ENCODE results near the gene TMED7.

Gene TMED7

DNA sequence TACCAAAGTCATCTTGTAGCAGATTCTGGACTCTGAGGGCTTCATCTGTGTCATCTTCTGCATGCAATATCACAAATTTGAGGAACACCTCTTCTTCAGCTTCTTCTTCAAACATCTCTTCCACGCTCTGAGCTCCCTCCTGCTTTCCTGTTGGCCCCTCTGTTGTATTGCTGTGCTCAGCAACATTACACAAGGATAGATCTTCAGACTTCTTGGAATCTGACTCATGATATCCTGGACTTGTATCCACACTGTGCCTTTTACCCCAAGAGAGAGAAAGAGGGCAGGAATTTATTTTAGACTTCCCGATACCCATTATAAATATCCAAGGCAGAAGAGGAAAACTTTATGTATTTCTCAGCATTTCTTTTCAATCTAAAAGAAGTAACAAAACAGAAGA, 44.9 kb downstream of the TMED7 start:
- Mint-ChIP-seq H3K36me3 (peaks cover 7% of the 10 kb centered on the region), H3K27me3 (no peaks in the 10 kb centered on the region), H3K27ac (no peak overlapping the region), H3K4me1 (ENCODE audit: low read depth) (no peaks in the 10 kb centered on the region), H3K4me3 (no peak overlapping the region), H3K9me3 (ENCODE audit: low read depth) (peaks cover 5% of the 10 kb centered on the region)

GRCh38 chr5:115579747-115580173, 46.1 kb downstream of the TMED7 start:
- Mint-ChIP-seq H3K36me3 (peaks cover 7% of the 10 kb centered on the region), H3K27me3 (no peaks in the 10 kb centered on the region), H3K4me1 (ENCODE audit: low read depth) (no peaks in the 10 kb centered on the region), H3K4me3 (no peak overlapping the region), H3K27ac (no peak overlapping the region), H3K9me3 (ENCODE audit: low read depth) (peaks cover 5% of the 10 kb centered on the region)

- peaks cover 2% of the 10 kb centered on the region for H3K4me1 Mint-ChIP-seq (ENCODE audit: low read depth)
- no peak overlapping the region for H3K27ac Mint-ChIP-seq
Measured at GRCh38 chr5:115579216-115579615, 46.6 kb downstream of the TMED7 start.

DNA sequence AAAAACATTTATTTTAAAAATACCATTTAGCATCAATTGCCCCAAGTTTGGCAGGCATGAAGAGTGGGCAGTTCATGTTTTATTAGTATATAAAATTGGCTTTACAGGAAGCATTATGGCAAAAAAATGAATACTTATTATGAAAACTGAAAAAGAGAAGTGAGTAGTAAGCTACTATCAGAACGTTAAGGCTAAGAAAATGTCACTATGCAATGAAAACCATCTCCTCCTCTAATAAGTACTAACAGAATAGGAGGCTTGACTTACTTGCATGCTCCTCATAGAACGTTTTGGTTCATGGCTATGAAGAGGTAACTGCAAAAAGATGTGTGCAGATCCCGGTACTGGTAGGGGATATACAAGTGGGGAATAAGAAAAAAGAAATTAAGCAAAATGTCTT, 47.2 kb downstream of the TMED7 start:
- H3K27me3 Mint-ChIP-seq = peaks cover 2% of the 10 kb centered on the region
- no peak overlapping the region for H3K27ac Mint-ChIP-seq
- peaks cover 5% of the 10 kb centered on the region for H3K9me3 Mint-ChIP-seq (ENCODE audit: low read depth)
- no peak overlapping the region for H3K4me3 Mint-ChIP-seq
- peaks cover 7% of the 10 kb centered on the region for H3K36me3 Mint-ChIP-seq
- H3K4me1 Mint-ChIP-seq (ENCODE audit: low read depth) = peaks cover 2% of the 10 kb centered on the region

More at GRCh38 chr5:115579216-115579615, 46.6 kb downstream of the TMED7 start:
- H3K36me3 Mint-ChIP-seq = peaks cover 7% of the 10 kb centered on the region
- H3K27me3 Mint-ChIP-seq = peaks cover 2% of the 10 kb centered on the region
- no peak overlapping the region for H3K4me3 Mint-ChIP-seq
- H3K9me3 Mint-ChIP-seq (ENCODE audit: low read depth) = peaks cover 5% of the 10 kb centered on the region

- Mint-ChIP-seq H3K4me3 (no peak overlapping the region), H3K27ac (no peak overlapping the region), H3K9me3 (ENCODE audit: low read depth) (peaks cover 5% of the 10 kb centered on the region), H3K4me1 (ENCODE audit: low read depth) (peaks cover 2% of the 10 kb centered on the region), H3K36me3 (peaks cover 7% of the 10 kb centered on the region), H3K27me3 (peaks cover 2% of the 10 kb centered on the region)
Measured at GRCh38 chr5:115577741-115578140, 48.1 kb downstream of the TMED7 start.

GRCh38 chr5:115577329-115577728, 48.5 kb downstream of the TMED7 start:
- H3K4me3 Mint-ChIP-seq = no peak overlapping the region
- H3K27ac Mint-ChIP-seq = no peak overlapping the region
- H3K4me1 Mint-ChIP-seq (ENCODE audit: low read depth) = peaks cover 2% of the 10 kb centered on the region
- peaks cover 3% of the 10 kb centered on the region for H3K27me3 Mint-ChIP-seq
- H3K9me3 Mint-ChIP-seq (ENCODE audit: low read depth) = peaks cover 5% of the 10 kb centered on the region
- peaks cover 7% of the 10 kb centered on the region for H3K36me3 Mint-ChIP-seq

GRCh38 chr5:115575167-115576070, 50.4 kb downstream of the TMED7 start:
- peaks cover 3% of the 10 kb centered on the region for H3K27me3 Mint-ChIP-seq
- H3K4me1 Mint-ChIP-seq (ENCODE audit: low read depth) = peaks cover 2% of the 10 kb centered on the region
- H3K27ac Mint-ChIP-seq = no peak overlapping the region
- peaks cover 5% of the 10 kb centered on the region for H3K9me3 Mint-ChIP-seq (ENCODE audit: low read depth)
- no peak overlapping the region for H3K4me3 Mint-ChIP-seq
- peaks cover 2% of the 10 kb centered on the region for H3K36me3 Mint-ChIP-seq

DNA sequence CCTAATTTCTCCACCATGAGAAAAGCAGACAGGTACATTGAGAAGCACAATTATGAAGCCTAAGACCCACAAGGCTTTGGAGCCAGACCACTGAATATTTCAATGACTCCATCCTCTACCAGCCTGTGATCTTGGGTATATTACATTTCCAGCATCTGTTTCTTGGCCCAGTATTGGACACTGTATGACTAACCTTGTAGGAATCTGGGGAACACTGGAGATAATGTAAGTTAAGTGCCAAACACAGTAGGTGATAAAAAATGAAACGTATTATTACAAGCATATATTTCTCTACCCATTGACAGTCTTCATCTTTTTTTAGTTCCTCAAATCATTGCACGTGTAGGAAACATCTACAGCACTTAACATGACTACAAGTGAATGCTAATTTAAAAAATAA, 52.7 kb downstream of the TMED7 start:
- peaks cover 5% of the 10 kb centered on the region for H3K9me3 Mint-ChIP-seq (ENCODE audit: low read depth)
- no peak overlapping the region for H3K4me3 Mint-ChIP-seq
- H3K27me3 Mint-ChIP-seq = peaks cover 3% of the 10 kb centered on the region
- no peaks in the 10 kb centered on the region for H3K36me3 Mint-ChIP-seq
- peaks cover 2% of the 10 kb centered on the region for H3K4me1 Mint-ChIP-seq (ENCODE audit: low read depth)
- no peak overlapping the region for H3K27ac Mint-ChIP-seq

DNA sequence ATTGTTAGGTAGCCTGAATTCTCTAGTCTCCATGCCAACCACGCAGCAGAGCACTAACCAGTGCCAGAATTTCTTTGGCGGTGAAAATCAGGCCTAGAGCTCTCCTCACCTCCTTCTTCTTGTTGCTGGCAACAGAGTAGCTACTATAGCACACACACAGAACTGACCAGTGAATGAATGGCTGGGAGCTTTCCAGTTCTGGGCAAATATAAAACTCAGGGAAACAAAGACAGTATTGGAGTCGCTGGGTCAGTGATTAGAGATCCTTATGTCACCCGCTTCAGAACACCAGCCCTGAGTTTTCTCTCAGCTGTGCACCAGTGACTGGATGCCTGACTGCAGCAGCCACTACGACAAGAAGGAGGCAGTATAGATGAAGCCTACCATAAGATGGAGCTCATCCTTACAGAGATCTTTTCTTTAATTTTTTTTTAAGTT, 54.4 kb downstream of the TMED7 start:
- peaks cover 3% of the 10 kb centered on the region for H3K27me3 Mint-ChIP-seq
- H3K4me3 Mint-ChIP-seq = no peak overlapping the region
- H3K4me1 Mint-ChIP-seq (ENCODE audit: low read depth) = peaks cover 2% of the 10 kb centered on the region
- H3K36me3 Mint-ChIP-seq = no peaks in the 10 kb centered on the region
- H3K9me3 Mint-ChIP-seq (ENCODE audit: low read depth) = no peaks in the 10 kb centered on the region
- H3K27ac Mint-ChIP-seq = no peak overlapping the region

GRCh38 chr5:115568668-115569067, 57.2 kb downstream of the TMED7 start:
- Mint-ChIP-seq H3K27ac (no peak overlapping the region), H3K4me1 (ENCODE audit: low read depth) (no peaks in the 10 kb centered on the region), H3K9me3 (ENCODE audit: low read depth) (no peaks in the 10 kb centered on the region), H3K36me3 (peaks cover 3% of the 10 kb centered on the region), H3K4me3 (no peak overlapping the region), H3K27me3 (peaks cover 3% of the 10 kb centered on the region)

GRCh38 chr5:115565233-115565632, 60.6 kb downstream of the TMED7 start:
- H3K27me3 Mint-ChIP-seq = peaks cover 13% of the 10 kb centered on the region
- H3K4me1 Mint-ChIP-seq (ENCODE audit: low read depth) = no peaks in the 10 kb centered on the region
- no peak overlapping the region for H3K4me3 Mint-ChIP-seq
- H3K36me3 Mint-ChIP-seq = peaks cover 11% of the 10 kb centered on the region
- H3K9me3 Mint-ChIP-seq (ENCODE audit: low read depth) = no peaks in the 10 kb centered on the region
- H3K27ac Mint-ChIP-seq = no peak overlapping the region
